ENCODE results near the gene COL7A1. TPM values are rescaled to one million over a fixed set of nuclear protein-coding genes. Genes with fewer than 3 reads are reported as not detected.

The COL7A1 gene
- total and polyA plus RNA-seq, 2 of the 8 experiments (the other 6 are each of a cell fraction or from before 2014, with no cell fraction given) = 10.7 to 13.9 TPM

DNA sequence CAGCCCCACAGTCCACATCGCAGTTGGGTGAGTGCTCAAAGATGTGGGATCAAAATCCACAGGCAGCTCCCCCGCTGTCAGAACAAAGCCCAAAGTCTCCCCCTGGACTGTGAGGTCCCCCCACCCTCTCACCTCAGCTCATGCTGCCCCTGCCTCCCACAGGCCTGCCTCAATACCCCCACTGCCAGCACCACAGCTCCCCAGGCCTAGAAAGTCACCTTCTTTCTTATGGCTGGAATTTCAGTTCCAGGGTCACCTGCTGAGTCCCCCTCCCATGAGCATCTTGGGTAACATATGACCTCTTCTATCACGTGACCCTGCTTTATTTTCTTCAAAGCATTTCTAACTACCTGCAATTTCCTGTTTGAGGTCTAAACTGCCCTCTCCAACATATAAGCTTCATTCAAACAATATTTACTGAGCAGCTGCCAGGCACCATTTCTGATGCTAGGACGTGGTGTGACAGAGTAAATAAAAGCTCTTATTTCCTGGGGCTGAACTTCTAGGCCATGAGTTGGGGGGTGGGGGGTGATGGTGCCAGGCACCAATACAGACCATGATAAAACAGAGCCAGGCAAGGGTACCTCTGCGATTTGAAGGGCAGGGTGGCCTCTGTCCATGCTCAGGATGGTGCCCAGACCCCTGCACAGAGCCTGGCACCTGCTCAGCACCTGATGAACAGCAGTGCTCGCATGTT is 28.9 kb upstream of the COL7A1 start (continued):
- TF ChIP-seq, protein P1, sequence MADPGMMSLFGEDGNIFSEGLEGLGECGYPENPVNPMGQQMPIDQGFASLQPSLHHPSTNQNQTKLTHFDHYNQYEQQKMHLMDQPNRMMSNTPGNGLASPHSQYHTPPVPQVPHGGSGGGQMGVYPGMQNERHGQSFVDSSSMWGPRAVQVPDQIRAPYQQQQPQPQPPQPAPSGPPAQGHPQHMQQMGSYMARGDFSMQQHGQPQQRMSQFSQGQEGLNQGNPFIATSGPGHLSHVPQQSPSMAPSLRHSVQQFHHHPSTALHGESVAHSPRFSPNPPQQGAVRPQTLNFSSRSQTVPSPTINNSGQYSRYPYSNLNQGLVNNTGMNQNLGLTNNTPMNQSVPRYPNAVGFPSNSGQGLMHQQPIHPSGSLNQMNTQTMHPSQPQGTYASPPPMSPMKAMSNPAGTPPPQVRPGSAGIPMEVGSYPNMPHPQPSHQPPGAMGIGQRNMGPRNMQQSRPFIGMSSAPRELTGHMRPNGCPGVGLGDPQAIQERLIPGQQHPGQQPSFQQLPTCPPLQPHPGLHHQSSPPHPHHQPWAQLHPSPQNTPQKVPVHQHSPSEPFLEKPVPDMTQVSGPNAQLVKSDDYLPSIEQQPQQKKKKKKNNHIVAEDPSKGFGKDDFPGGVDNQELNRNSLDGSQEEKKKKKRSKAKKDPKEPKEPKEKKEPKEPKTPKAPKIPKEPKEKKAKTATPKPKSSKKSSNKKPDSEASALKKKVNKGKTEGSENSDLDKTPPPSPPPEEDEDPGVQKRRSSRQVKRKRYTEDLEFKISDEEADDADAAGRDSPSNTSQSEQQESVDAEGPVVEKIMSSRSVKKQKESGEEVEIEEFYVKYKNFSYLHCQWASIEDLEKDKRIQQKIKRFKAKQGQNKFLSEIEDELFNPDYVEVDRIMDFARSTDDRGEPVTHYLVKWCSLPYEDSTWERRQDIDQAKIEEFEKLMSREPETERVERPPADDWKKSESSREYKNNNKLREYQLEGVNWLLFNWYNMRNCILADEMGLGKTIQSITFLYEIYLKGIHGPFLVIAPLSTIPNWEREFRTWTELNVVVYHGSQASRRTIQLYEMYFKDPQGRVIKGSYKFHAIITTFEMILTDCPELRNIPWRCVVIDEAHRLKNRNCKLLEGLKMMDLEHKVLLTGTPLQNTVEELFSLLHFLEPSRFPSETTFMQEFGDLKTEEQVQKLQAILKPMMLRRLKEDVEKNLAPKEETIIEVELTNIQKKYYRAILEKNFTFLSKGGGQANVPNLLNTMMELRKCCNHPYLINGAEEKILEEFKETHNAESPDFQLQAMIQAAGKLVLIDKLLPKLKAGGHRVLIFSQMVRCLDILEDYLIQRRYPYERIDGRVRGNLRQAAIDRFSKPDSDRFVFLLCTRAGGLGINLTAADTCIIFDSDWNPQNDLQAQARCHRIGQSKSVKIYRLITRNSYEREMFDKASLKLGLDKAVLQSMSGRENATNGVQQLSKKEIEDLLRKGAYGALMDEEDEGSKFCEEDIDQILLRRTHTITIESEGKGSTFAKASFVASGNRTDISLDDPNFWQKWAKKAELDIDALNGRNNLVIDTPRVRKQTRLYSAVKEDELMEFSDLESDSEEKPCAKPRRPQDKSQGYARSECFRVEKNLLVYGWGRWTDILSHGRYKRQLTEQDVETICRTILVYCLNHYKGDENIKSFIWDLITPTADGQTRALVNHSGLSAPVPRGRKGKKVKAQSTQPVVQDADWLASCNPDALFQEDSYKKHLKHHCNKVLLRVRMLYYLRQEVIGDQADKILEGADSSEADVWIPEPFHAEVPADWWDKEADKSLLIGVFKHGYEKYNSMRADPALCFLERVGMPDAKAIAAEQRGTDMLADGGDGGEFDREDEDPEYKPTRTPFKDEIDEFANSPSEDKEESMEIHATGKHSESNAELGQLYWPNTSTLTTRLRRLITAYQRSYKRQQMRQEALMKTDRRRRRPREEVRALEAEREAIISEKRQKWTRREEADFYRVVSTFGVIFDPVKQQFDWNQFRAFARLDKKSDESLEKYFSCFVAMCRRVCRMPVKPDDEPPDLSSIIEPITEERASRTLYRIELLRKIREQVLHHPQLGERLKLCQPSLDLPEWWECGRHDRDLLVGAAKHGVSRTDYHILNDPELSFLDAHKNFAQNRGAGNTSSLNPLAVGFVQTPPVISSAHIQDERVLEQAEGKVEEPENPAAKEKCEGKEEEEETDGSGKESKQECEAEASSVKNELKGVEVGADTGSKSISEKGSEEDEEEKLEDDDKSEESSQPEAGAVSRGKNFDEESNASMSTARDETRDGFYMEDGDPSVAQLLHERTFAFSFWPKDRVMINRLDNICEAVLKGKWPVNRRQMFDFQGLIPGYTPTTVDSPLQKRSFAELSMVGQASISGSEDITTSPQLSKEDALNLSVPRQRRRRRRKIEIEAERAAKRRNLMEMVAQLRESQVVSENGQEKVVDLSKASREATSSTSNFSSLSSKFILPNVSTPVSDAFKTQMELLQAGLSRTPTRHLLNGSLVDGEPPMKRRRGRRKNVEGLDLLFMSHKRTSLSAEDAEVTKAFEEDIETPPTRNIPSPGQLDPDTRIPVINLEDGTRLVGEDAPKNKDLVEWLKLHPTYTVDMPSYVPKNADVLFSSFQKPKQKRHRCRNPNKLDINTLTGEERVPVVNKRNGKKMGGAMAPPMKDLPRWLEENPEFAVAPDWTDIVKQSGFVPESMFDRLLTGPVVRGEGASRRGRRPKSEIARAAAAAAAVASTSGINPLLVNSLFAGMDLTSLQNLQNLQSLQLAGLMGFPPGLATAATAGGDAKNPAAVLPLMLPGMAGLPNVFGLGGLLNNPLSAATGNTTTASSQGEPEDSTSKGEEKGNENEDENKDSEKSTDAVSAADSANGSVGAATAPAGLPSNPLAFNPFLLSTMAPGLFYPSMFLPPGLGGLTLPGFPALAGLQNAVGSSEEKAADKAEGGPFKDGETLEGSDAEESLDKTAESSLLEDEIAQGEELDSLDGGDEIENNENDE (IDR thresholded peaks at IDR 0.05; ENCODE audit: insufficient replicate concordance, low read length) = no peak
- TF ChIP-seq, protein P2, sequence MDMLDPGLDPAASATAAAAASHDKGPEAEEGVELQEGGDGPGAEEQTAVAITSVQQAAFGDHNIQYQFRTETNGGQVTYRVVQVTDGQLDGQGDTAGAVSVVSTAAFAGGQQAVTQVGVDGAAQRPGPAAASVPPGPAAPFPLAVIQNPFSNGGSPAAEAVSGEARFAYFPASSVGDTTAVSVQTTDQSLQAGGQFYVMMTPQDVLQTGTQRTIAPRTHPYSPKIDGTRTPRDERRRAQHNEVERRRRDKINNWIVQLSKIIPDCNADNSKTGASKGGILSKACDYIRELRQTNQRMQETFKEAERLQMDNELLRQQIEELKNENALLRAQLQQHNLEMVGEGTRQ (IDR thresholded peaks at IDR 0.05; ENCODE audit: low read length) = peak; percentile 70
- no peak for TF ChIP-seq BACH1 (IDR thresholded peaks at IDR 0.05; ENCODE audit: low read length)

Measured in H1 (cell line).